Endothelial cell of umbilical vein (primary cell): Measurements from ENCODE around the gene ANXA6. TPM values are rescaled to one million over a fixed set of nuclear protein-coding genes. Genes with fewer than 3 reads are reported as not detected.

Experiments
- BruUV-seq: library from RNA; stranded (reverse); fragments of 400-500 nt; replicated peaks from 2 replicates; lab custom pipeline; 2021; lab: Mats Ljungman, UMichigan
- CTCF ChIA-PET: fragments of 300-600, 350-600 bp; sonication (Branson Sonifier 250); formaldehyde crosslinking; loops from one replicate; lab custom pipeline; 2021; ENCODE audit warnings: antibody characterized with exemption, inconsistent platforms; lab: Charles Lee
- POLR2A ChIA-PET: fragments of 300-600, 350-600 bp; sonication (Branson Sonifier 250); formaldehyde crosslinking; loops from one replicate; lab custom pipeline; 2021; ENCODE audit warnings: antibody characterized with exemption, inconsistent platforms; lab: Charles Lee
- DNase-seq: peaks from one replicate; pipeline ENCODE4 v3.0.0-alpha.2; 2011; ENCODE audit warnings: low read depth, low spot score
- FAIRE-seq: peaks from 2 replicates; lab custom pipeline; 2011; peaks lifted over from hg19 to GRCh38; lab: Jason Lieb, UNC
- H2AFZ ChIP-seq: 2 replicates; pipeline ENCODE4 v1.6.0; 2012; ENCODE audit warnings: low read depth, low read length, control low read depth, inconsistent platforms
- H3K27ac ChIP-seq: 2 replicates; pipeline ENCODE4 v1.5.1; 2011; ENCODE audit warnings: low read depth, mild to moderate bottlenecking, control low read depth, low read length, moderate library complexity; ENCODE audit not compliant: insufficient read depth
- H3K27me3 ChIP-seq, 2 experiments: 2 replicates each; pipeline versions ENCODE4 v1.6.0 to v1.6.1; 2011; ENCODE audit warnings: low read length in 2 of 2, mixed read lengths in 1 of 2; ENCODE audit not compliant: control insufficient read depth in 2 of 2, insufficient read depth in 2 of 2
- H3K36me3 ChIP-seq, 2 experiments: 2 replicates in 1 of 2; 3 replicates in 1 of 2; pipeline ENCODE4 v1.5.1; 2011; ENCODE audit warnings: low read length in 2 of 2, mild to moderate bottlenecking in 1 of 2, moderate library complexity in 1 of 2; ENCODE audit not compliant: control insufficient read depth in 2 of 2, insufficient read depth in 2 of 2; ENCODE audit errors: extremely low read depth in 1 of 2
- H3K4me1 ChIP-seq: 3 replicates; pipeline ENCODE4 v1.5.1; 2011; ENCODE audit warnings: mild to moderate bottlenecking, low read length; ENCODE audit not compliant: control insufficient read depth, insufficient read depth; ENCODE audit errors: extremely low read depth
- H3K4me2 ChIP-seq: 2 replicates; pipeline ENCODE4 v1.6.1; 2011; ENCODE audit warnings: low read length, control low read depth, mixed read lengths; ENCODE audit not compliant: insufficient read depth
- H3K4me3 ChIP-seq, 3 experiments: fragments of 200-600 bp in 1 of 3; sonication (generic), shearing (Covaris generic) in 1 of 3; replicated peaks in 1 of 3; 2 replicates each; pipeline ENCODE4 v1.5.1; 2011 to 2016; ENCODE audit warnings: control low read depth in 3 of 3, low read length in 3 of 3, mild to moderate bottlenecking in 2 of 3, inconsistent platforms in 1 of 3, low read depth in 1 of 3, moderate library complexity in 1 of 3; ENCODE audit not compliant: insufficient read depth in 1 of 3
- H3K79me2 ChIP-seq: 2 replicates; pipeline ENCODE4 v1.6.0; 2012; ENCODE audit warnings: low read length, inconsistent platforms; ENCODE audit not compliant: control insufficient read depth, insufficient read depth
- H3K9ac ChIP-seq: replicated peaks from 2 replicates; pipeline ENCODE3; 2011; ENCODE audit warnings: low read length, control low read depth; ENCODE audit not compliant: insufficient read depth; ENCODE audit errors: extremely low read depth
- H3K9me1 ChIP-seq: replicated peaks from 3 replicates; pipeline ENCODE4 v1.6.0; 2011; ENCODE audit warnings: mild to moderate bottlenecking, low read length; ENCODE audit not compliant: control insufficient read depth, insufficient read depth; ENCODE audit errors: extremely low read depth
- H3K9me3 ChIP-seq: replicated peaks from 2 replicates; pipeline ENCODE4 v1.5.1; 2012; ENCODE audit warnings: low read length, inconsistent platforms; ENCODE audit not compliant: control insufficient read depth, insufficient read depth
- H4K20me1 ChIP-seq: replicated peaks from 2 replicates; pipeline ENCODE3; 2011; ENCODE audit warnings: mild to moderate bottlenecking, low read length; ENCODE audit not compliant: control insufficient read depth, insufficient read depth; ENCODE audit errors: extremely low read depth
- EZH2 ChIP-seq: IDR thresholded peaks from 2 replicates; pipeline ENCODE4 v1.6.1; 2012; ENCODE audit warnings: borderline replicate concordance, low read depth, mild to moderate bottlenecking, moderate library complexity, low read length, inconsistent platforms; ENCODE audit not compliant: severe bottlenecking
- FOS ChIP-seq: IDR thresholded peaks from 2 replicates; pipeline ENCODE4 v1.6.1; 2011; ENCODE audit warnings: mild to moderate bottlenecking, low read length, moderate library complexity, borderline replicate concordance; ENCODE audit not compliant: insufficient read depth
- GATA2 ChIP-seq: IDR thresholded peaks from 2 replicates; pipeline ENCODE4 v1.7.0; 2011; ENCODE audit warnings: low read depth, mild to moderate bottlenecking, moderate library complexity, mixed read lengths, low read length; ENCODE audit not compliant: insufficient read length, insufficient read depth
- JUN ChIP-seq: IDR thresholded peaks from 2 replicates; pipeline ENCODE4 v1.6.1; 2011; ENCODE audit warnings: borderline replicate concordance, low read depth; ENCODE audit not compliant: insufficient read length, insufficient read depth
- MYC ChIP-seq: IDR thresholded peaks from one replicate; pipeline ENCODE4 v1.6.1; 2011; ENCODE audit warnings: mild to moderate bottlenecking, low read depth, low read length
- POLR2A ChIP-seq: IDR thresholded peaks from 2 replicates; pipeline ENCODE4 v1.6.1; 2012; ENCODE audit warnings: low read depth, mild to moderate bottlenecking, control low read depth, low read length
- POLR2AphosphoS5 ChIP-seq: IDR thresholded peaks from 2 replicates; pipeline ENCODE4 v1.6.1; 2012; ENCODE audit warnings: low read depth, mild to moderate bottlenecking, control low read depth, low read length, moderate library complexity; ENCODE audit not compliant: insufficient read depth
- dilution Hi-C: fragments of 300-500 bp; cut with MboI; formaldehyde crosslinking; loops from one replicate; pipeline ENCODE4 v1.15.0; 2019; ENCODE audit warnings: low sequenced_read_pairs; ENCODE audit not compliant: extremely low pct_ligation_motif_present
- intact Hi-C: fragments of 100-400 bp; cut with micrococcal nuclease; formaldehyde crosslinking; loops from one replicate; pipeline ENCODE4 v1.10.0; 2022
- polyA plus RNA-seq, 4 experiments: library from polyadenylated mRNA; depleted of rRNA in 3 of 4; stranded (reverse) in 3 of 4; unstranded in 1 of 4; fragments of >200 nt; gene quantifications; 2 replicates each; pipeline versions ENCODE4 v1.2.1 to v1.2.3, GENCODE V29; 2011 to 2012; ENCODE audit warnings: missing spikeins in 1 of 4
- total RNA-seq: library from RNA; stranded (reverse); gene quantifications from 2 replicates; pipeline ENCODE4 v1.2.3, GENCODE V29; 2021
- TF ChIP-seq, protein P1 (sequence below), 2 donors: IDR thresholded peaks; 1 replicate in 1 of 2; 2 replicates in 1 of 2; pipeline ENCODE4 v1.5.1; 2011; ENCODE audit warnings: low read length in 2 of 2, mild to moderate bottlenecking in 2 of 2, moderate library complexity in 2 of 2, control low read depth in 1 of 2, inconsistent platforms in 1 of 2, low read depth in 1 of 2; ENCODE audit not compliant: insufficient read depth in 1 of 2; ENCODE audit errors: extremely low read depth in 1 of 2
- TF ChIP-seq, protein P2 (sequence below): IDR thresholded peaks from 2 replicates; pipeline ENCODE4 v1.6.1; 2011; ENCODE audit not compliant: insufficient read depth, insufficient read length

The ANXA6 gene
- total and polyA plus RNA-seq, 2 donors (not counting 3 experiments of a cell fraction or from before 2014, with no cell fraction given) = 195 to 266 TPM

DNA sequence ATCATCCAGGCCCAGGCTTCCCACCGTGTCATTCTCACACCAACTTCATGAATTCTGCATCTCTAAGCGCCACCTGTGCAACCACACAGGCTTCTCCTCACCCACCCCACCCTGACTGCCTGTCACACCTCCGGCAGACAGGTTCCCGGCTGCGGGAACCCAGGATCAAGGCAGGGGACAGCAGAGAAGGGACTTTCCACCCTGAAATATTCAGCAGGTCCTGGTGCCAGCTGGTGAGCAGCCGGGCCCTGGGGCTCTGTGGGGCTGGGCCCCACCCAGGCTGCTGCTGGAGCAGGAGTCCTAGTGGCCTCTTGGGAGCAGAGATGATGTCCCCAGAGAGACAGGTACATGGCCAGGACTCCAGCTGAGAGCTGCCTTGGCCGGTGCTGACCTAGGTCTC lies 12.7 kb downstream of the ANXA6 start:
- no peaks in the 10 kb centered on the region for H3K27me3 ChIP-seq
- dilution Hi-C loops = no loop called here
- H3K9me3 ChIP-seq = no peaks in the 10 kb centered on the region
- H3K9ac ChIP-seq = no peak overlapping the region
- no peak overlapping the region for H3K4me3 ChIP-seq
- no peak overlapping the region for H3K4me2 ChIP-seq
- no peak overlapping the region for H2AFZ ChIP-seq
- POLR2A ChIA-PET = no interaction called here
- H3K79me2 ChIP-seq = peaks cover 46% of the 10 kb centered on the region
- H3K27ac ChIP-seq = no peak overlapping the region
- FAIRE-seq = no peak
- peaks cover 12 to 36% of the 10 kb centered on the region in 2 experiments for H3K36me3 ChIP-seq
- no peak for DNase-seq
- TF ChIP-seq MYC (no peak), GATA2 (no peak), POLR2AphosphoS5 (no peak), EZH2 (no peak), POLR2A (no peak), FOS (no peak), JUN (no peak)
- TF ChIP-seq, protein P1, sequence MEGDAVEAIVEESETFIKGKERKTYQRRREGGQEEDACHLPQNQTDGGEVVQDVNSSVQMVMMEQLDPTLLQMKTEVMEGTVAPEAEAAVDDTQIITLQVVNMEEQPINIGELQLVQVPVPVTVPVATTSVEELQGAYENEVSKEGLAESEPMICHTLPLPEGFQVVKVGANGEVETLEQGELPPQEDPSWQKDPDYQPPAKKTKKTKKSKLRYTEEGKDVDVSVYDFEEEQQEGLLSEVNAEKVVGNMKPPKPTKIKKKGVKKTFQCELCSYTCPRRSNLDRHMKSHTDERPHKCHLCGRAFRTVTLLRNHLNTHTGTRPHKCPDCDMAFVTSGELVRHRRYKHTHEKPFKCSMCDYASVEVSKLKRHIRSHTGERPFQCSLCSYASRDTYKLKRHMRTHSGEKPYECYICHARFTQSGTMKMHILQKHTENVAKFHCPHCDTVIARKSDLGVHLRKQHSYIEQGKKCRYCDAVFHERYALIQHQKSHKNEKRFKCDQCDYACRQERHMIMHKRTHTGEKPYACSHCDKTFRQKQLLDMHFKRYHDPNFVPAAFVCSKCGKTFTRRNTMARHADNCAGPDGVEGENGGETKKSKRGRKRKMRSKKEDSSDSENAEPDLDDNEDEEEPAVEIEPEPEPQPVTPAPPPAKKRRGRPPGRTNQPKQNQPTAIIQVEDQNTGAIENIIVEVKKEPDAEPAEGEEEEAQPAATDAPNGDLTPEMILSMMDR (IDR thresholded peaks at IDR 0.05; ENCODE audit: extremely low read depth in 1 of 2, insufficient read depth in 1 of 2, low read depth in 1 of 2, low read length in 2 of 2) = no peak
- TF ChIP-seq, protein P2, sequence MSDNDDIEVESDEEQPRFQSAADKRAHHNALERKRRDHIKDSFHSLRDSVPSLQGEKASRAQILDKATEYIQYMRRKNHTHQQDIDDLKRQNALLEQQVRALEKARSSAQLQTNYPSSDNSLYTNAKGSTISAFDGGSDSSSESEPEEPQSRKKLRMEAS = no peak
- no peaks in the 10 kb centered on the region for H3K9me1 ChIP-seq
- H3K4me1 ChIP-seq = peaks cover 8% of the 10 kb centered on the region
- intact Hi-C loops = no loop called here
- peaks cover 2% of the 10 kb centered on the region for H4K20me1 ChIP-seq
- BruUV-seq = no TSS peak
- CTCF ChIA-PET = interaction anchor here (2.1 to 2.8 kb wide), 3 partner anchors 19 to 93 kb away, joined by 6 to 18 read pairs (median 12); no protein-coding TSS in a partner anchor
